ENCODE data around the gene ZNF142.

Gene ZNF142

DNA sequence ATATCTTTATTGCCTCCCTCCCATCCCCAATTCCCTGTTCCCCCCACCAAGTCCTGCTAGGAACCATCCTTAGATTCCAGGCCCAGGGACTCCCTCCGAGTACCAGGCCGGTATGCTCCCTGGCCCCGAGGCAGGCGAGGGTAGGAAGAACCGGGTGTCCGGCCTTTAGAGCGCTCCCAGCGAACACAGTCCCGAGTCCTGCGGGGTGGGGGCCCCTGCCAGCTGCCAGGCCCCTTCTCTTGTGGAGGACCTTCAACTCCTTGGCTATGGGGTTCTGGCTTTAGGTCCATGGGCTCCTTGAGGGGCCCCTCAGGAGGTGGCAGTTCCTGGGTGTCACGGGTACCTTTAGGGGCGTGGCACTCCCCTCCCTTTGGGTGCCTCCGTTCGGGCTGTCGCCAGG, 4.5 kb upstream of the ZNF142 start:
- Mint-ChIP-seq H3K9me3 (no peaks in the 10 kb centered on the region), H3K4me3 (no peak overlapping the region), H3K27ac (peak overlapping the region; percentile 22), H3K36me3 (ENCODE audit: low read depth) (peaks cover 93% of the 10 kb centered on the region), H3K4me1 (ENCODE audit: low read depth) (peaks cover 23% of the 10 kb centered on the region), H3K27me3 (no peaks in the 10 kb centered on the region)
- no peak for DNase-seq

DNA sequence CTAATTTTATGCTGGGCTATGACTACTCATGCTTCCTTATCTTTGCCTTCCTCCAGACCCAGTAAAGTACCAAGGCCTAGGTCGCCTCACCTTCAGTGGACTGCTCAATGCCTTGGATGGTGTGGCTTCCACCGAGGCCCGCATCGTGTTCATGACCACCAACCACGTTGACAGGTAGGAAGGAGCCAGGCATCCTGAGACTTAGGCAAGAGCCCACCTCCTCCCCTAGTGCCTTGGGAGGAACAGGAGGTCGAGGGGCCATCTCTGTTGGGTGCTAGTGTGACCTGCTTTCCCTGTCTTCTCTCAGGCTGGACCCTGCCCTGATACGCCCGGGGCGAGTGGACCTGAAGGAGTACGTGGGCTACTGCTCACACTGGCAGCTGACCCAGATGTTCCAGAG, 3.4 kb upstream of the ZNF142 start:
- Mint-ChIP-seq H3K36me3 (ENCODE audit: low read depth) (peaks cover 93% of the 10 kb centered on the region), H3K4me1 (ENCODE audit: low read depth) (peaks cover 32% of the 10 kb centered on the region), H3K27me3 (no peaks in the 10 kb centered on the region), H3K9me3 (no peaks in the 10 kb centered on the region), H3K27ac (peak overlapping the region; percentile 38), H3K4me3 (no peak overlapping the region)
- DNase-seq = no peak

DNA sequence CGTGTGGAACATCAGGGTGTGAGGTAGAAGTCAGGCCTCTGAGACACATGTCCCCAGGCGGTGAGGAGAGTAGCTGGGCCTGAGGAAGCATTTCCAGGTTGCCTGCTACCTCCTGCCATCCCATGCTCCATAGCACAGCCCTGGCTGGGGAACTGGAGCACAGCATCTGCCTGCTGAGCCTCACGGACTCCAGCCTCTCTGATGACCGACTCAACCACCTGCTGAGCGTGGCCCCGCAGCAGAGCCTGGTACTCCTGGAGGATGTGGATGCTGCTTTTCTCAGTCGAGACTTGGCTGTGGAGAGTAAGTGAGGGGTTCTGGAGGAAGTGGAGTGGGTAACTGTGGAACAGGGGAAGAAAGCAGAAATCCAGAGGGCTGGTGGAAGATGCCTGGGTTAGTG, 3.0 kb upstream of the ZNF142 start:
- no peaks in the 10 kb centered on the region for H3K9me3 Mint-ChIP-seq
- peaks cover 93% of the 10 kb centered on the region for H3K36me3 Mint-ChIP-seq (ENCODE audit: low read depth)
- H3K27ac Mint-ChIP-seq = peak overlapping the region; percentile 66
- no peaks in the 10 kb centered on the region for H3K27me3 Mint-ChIP-seq
- no peak for DNase-seq
- H3K4me3 Mint-ChIP-seq = no peak overlapping the region
- H3K4me1 Mint-ChIP-seq (ENCODE audit: low read depth) = peaks cover 35% of the 10 kb centered on the region

DNA sequence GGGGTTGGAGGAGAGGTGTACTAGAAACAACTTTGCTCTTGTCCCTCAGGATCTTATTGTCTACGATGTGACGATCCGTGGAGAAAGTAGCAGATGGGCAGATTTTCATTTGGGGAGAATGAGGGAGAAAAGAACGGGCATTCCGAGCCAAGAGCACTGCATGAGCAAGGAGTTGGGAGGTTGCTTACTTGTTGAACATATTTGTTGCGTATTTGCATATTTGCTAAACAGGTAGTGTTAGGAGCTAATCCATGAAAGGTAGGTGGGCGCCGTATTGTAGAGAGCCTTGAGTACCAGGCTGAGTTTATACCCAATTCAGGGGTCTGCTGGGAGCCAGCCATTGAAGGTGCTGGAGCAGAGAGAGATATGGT, 550 bp upstream of the ZNF142 start:
- Mint-ChIP-seq H3K9me3 (no peaks in the 10 kb centered on the region), H3K27me3 (no peaks in the 10 kb centered on the region), H3K4me1 (ENCODE audit: low read depth) (peaks cover 49% of the 10 kb centered on the region), H3K36me3 (ENCODE audit: low read depth) (peaks cover 96% of the 10 kb centered on the region), H3K27ac (peak overlapping the region; percentile 96), H3K4me3 (peak overlapping the region; percentile 97)
- no peak for DNase-seq

DNA sequence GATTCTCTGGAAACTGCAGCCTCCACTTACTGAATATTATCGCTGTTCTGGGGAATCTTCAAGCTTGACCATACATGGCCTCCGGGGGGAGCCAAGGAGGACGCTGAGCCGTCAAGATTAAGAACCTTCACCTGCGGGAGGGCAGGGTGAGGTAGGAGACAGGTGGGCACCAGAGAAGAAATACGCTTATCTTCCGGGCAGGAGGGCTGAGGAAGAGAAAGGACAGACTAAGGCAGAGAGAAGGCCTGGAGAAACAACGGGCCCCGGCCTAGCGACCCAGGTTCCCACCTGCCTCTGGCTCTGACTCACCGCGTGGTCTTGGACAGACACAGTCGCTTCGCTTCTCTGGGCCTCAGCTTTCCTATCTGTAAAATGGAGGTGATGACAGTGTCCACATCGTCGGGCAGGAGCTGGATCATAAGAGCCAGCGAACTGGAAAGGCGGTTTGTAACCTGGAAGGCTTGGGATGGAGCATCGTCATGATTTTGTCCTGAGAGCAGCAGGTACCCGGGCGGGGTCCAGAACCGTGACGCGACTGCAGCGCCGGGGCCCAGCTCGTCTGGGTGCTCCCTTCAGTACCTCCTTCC, 659 bp downstream of the ZNF142 start:
- H3K36me3 Mint-ChIP-seq (ENCODE audit: low read depth) = peaks cover 96% of the 10 kb centered on the region
- H3K27ac Mint-ChIP-seq = peak overlapping the region; percentile 96
- peak; percentile 70 for DNase-seq
- no peaks in the 10 kb centered on the region for H3K9me3 Mint-ChIP-seq
- peaks cover 49% of the 10 kb centered on the region for H3K4me1 Mint-ChIP-seq (ENCODE audit: low read depth)
- peak overlapping the region; percentile 97 for H3K4me3 Mint-ChIP-seq
- no peaks in the 10 kb centered on the region for H3K27me3 Mint-ChIP-seq

DNA sequence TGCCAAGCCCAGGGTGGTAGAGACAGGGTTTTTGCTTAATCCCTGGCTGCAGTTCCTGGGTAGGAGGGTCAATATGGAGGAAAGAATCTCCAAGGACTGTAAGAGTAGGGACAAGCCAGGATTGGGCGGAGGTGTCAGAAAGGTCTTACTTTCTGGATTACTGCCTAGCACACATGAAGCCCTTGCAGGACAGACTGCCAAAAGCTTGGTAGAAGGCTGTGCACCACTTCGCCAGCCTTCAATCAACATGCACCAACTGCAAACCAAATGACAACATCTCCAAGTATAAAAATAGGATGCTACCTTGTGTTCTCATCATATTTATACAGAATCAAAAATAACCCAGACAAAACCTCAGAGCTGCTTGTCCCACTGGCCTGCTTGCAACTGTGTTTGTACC, 3.7 kb downstream of the ZNF142 start:
- Mint-ChIP-seq H3K27me3 (no peaks in the 10 kb centered on the region), H3K4me1 (ENCODE audit: low read depth) (peaks cover 39% of the 10 kb centered on the region), H3K4me3 (no peak overlapping the region), H3K27ac (peak overlapping the region; percentile 18), H3K9me3 (no peaks in the 10 kb centered on the region), H3K36me3 (ENCODE audit: low read depth) (peaks cover 96% of the 10 kb centered on the region)
- no peak for DNase-seq

DNA sequence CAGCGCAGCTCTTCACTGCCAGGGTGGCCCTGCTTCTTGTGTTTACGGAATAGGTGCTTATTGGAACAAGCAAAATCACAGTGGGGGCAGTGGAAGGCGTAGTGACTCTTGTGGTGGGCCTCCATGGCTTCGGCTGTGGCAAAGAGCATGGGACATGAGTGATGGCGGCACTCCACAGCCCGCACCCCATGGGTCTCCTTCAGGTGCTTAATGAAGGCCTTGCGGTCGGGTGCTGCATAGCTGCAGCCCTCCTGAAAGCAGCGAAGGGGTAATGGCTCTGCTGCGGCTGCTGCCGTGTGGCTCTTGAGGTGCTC, 10.7 kb downstream of the ZNF142 start:
- no peak overlapping the region for H3K27ac Mint-ChIP-seq
- H3K4me3 Mint-ChIP-seq = no peak overlapping the region
- peaks cover 98% of the 10 kb centered on the region for H3K36me3 Mint-ChIP-seq (ENCODE audit: low read depth)
- no peaks in the 10 kb centered on the region for H3K9me3 Mint-ChIP-seq
- no peaks in the 10 kb centered on the region for H3K27me3 Mint-ChIP-seq
- no peak for DNase-seq
- H3K4me1 Mint-ChIP-seq (ENCODE audit: low read depth) = peaks cover 11% of the 10 kb centered on the region

DNA sequence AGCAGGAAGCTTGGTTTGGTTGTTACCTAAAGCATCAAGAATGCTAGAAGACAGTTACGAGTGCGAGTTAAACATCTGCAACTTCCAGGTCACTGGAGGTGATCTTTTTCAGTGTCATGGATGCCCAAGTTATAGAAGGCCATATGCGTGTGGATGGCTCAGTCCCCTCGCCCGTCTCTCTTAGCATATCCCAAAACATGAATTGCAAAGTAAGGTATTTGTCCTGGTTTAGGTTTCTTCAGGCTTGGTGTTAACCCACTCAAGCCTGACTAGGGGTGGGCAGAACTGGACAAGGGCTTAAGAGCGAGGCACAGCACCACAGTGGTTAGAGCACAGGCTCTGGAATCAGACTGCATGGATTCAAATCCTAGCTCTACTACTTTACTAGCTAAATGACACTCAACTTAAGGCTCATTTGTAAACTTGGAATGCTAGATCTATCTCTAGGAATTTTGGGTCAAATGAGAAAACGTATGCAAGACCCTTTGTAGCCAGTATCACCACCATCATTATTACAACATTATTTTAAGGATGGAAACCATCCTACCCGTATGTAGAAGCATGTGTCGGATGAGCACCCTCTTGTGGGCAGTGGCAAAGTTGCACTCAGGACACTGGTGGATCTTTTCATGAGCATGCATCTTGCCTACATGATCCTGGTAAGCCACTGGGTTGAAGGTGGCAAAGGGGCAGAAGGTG, 11.2 kb downstream of the ZNF142 start:
- Mint-ChIP-seq H3K9me3 (no peaks in the 10 kb centered on the region), H3K36me3 (ENCODE audit: low read depth) (peaks cover 98% of the 10 kb centered on the region), H3K4me3 (no peak overlapping the region), H3K27ac (no peak overlapping the region), H3K27me3 (no peaks in the 10 kb centered on the region), H3K4me1 (ENCODE audit: low read depth) (peaks cover 11% of the 10 kb centered on the region)
- DNase-seq = peak; percentile 52

DNA sequence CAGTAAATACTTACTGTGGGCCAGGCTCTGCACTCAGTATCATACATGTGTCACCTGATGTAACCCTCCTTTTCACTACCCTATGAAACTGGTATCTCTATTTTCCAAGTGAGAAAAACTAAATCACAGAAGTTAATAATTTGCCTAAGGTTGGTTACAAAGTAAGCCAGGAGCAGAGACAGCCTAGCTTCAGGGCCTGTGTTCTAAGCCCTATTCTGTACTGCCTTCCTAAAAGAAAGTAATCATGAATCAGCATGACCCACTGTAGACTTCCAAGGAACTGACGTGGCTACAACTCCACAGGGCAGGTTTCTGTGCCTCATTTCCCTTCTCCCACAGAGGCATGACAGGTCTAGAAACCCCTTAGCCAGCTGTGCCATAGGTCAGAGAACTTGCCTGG, 14.3 kb downstream of the ZNF142 start:
- H3K27ac Mint-ChIP-seq = peak overlapping the region; percentile 33
- H3K36me3 Mint-ChIP-seq (ENCODE audit: low read depth) = peaks cover 96% of the 10 kb centered on the region
- no peaks in the 10 kb centered on the region for H3K9me3 Mint-ChIP-seq
- peaks cover 11% of the 10 kb centered on the region for H3K4me1 Mint-ChIP-seq (ENCODE audit: low read depth)
- no peaks in the 10 kb centered on the region for H3K27me3 Mint-ChIP-seq
- DNase-seq = no peak
- no peak overlapping the region for H3K4me3 Mint-ChIP-seq

DNA sequence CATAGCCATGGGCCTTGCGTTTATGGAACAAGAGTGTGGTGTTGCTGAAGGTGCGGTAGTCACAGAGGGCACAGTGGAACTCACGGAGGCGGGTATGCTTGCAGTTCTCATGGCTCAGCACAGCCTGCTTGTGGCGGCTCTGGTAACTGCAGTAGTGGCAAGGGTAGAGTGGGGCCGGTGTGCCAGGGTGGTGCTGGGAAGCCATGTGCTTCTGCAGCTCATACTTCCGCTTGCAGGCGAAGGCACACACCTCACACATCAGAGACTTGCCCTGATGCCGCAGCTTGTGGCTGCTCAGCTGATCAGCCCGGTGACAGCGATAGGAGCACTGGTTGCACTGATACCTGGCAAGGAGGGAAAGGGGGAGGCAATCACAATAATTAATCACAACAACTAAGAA, 14.7 kb downstream of the ZNF142 start:
- no peaks in the 10 kb centered on the region for H3K9me3 Mint-ChIP-seq
- H3K27ac Mint-ChIP-seq = no peak overlapping the region
- DNase-seq = no peak
- H3K36me3 Mint-ChIP-seq (ENCODE audit: low read depth) = peaks cover 96% of the 10 kb centered on the region
- no peaks in the 10 kb centered on the region for H3K27me3 Mint-ChIP-seq
- H3K4me3 Mint-ChIP-seq = no peak overlapping the region
- peaks cover 11% of the 10 kb centered on the region for H3K4me1 Mint-ChIP-seq (ENCODE audit: low read depth)

DNA sequence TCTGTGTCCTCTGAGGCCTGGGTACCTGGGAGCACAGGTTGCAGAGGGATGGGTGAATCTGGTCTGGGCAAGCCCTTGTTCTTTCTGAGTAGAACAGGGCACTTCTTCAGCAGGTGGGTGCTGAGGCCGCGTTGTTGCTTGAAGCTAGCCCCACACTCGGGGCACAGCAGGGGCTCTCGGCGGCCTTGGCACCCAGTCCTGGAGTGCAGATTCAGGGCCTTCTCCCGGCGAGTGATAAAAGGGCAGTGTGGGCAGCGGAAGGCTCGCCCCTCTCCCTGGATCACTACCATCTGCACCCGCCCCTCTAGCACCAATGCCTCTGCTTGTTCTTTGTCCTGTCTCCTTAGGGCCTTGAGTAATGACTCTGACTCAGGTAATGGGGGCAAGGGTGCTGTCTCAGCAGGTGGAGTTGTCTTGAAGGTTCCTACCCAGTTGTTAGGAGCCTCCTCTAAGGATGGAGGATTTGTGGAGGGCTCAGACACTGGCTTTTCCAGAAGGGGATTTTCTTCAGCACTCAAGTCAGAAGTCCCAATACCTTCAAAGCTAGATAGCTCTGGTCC, 15.6 kb downstream of the ZNF142 start:
- Mint-ChIP-seq H3K36me3 (ENCODE audit: low read depth) (peaks cover 96% of the 10 kb centered on the region), H3K27me3 (no peaks in the 10 kb centered on the region), H3K9me3 (no peaks in the 10 kb centered on the region), H3K4me1 (ENCODE audit: low read depth) (peaks cover 10% of the 10 kb centered on the region), H3K27ac (no peak overlapping the region), H3K4me3 (no peak overlapping the region)
- no peak for DNase-seq

DNA sequence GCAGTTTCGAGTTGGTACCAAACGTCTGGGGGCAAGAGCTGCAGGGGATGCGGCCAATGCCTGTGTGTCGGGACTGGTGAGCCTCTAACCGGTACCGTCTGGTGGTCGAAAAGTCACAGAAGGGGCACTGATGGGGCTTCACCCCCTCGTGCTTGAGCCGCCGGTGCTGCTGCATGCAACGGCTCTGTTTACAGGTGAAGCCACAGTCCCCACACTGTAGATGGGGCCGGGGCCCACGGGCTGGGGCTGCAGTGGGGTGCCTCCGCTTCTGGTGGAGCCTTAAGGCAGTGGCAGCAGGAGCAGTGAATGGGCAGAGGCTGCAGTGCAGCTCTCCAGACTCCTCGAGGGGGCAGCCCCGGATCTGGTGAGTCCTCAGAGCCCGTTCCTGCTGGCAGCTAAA, 16.6 kb downstream of the ZNF142 start:
- DNase-seq = no peak
- H3K4me3 Mint-ChIP-seq = no peak overlapping the region
- no peaks in the 10 kb centered on the region for H3K27me3 Mint-ChIP-seq
- H3K36me3 Mint-ChIP-seq (ENCODE audit: low read depth) = peaks cover 96% of the 10 kb centered on the region
- peaks cover 2% of the 10 kb centered on the region for H3K4me1 Mint-ChIP-seq (ENCODE audit: low read depth)
- H3K9me3 Mint-ChIP-seq = no peaks in the 10 kb centered on the region
- H3K27ac Mint-ChIP-seq = no peak overlapping the region

DNA sequence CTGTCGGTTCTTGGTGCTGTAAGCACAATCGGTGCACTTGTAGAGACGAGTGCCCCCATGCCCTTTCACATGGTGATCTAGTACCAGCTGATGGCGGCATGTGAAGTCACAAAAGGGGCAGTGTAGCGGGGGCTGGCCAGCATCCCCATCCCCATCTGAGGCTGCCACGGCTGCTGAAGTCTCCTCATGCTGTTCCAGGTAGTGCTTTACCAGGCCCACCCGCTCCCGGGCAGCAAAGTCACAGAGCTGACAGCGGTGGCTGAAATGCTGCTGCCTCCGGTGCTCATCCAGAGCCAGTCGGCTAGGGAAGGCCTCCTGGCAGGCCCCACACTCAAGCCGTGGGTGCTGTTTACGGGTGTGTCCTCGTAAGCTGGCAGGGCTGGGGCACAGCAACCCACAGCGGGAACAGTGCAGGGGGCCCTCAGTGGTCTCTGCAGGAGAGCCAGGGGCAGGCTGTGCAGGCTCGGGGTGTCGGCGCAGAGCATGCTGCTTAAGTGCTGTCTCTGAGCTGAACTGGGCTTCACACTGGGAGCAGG, 17.2 kb downstream of the ZNF142 start:
- no peak overlapping the region for H3K27ac Mint-ChIP-seq
- H3K36me3 Mint-ChIP-seq (ENCODE audit: low read depth) = peaks cover 96% of the 10 kb centered on the region

DNA sequence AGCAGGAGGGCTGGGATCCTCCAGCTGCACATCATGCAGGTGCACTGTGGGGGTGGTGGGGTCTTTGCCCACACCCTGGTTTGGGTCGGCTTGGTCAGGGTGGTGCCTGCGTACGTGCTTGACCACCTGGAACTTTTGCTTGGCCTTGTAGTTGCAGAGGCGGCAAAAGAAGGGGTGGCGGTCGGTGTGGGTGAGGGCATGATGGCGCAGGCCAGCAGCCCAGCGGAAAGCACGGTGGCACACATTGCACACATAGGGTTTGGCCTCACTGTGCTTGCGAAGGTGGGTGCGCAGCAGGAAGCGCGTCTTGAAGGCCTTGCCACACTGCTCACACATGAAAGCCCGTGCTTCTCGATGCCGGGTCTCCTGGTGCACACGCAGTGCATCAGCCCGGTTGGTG, 21.1 kb downstream of the ZNF142 start:
- no peak for DNase-seq
- no peaks in the 10 kb centered on the region for H3K27me3 Mint-ChIP-seq
- H3K36me3 Mint-ChIP-seq (ENCODE audit: low read depth) = peaks cover 98% of the 10 kb centered on the region
- H3K27ac Mint-ChIP-seq = no peak overlapping the region
- no peaks in the 10 kb centered on the region for H3K9me3 Mint-ChIP-seq
- no peaks in the 10 kb centered on the region for H3K4me1 Mint-ChIP-seq (ENCODE audit: low read depth)
- H3K4me3 Mint-ChIP-seq = no peak overlapping the region

More for the DNA sequence above, 17.2 kb downstream of the ZNF142 start:
- H3K27me3 Mint-ChIP-seq = no peaks in the 10 kb centered on the region
- no peaks in the 10 kb centered on the region for H3K9me3 Mint-ChIP-seq
- no peak overlapping the region for H3K4me3 Mint-ChIP-seq
- no peak for DNase-seq
- no peaks in the 10 kb centered on the region for H3K4me1 Mint-ChIP-seq (ENCODE audit: low read depth)

DNA sequence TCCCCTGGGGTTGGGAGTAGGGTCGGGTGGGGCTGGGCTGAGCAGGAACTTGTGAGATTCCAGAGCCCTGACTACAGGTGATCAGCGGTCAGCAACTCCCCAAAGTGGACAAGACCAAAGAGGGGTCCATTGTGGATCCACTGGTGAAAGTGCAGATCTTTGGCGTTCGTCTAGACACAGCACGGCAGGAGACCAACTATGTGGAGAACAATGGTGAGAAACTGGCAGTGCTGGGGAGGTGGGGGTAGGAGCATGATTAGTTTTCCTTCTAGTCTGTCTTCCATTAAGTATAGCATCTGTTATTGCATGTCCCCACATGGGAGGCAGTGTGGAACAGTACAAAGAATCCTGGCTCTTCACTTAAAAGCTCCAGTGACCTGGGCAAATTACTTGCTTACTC, 23.7 kb downstream of the ZNF142 start:
- no peak overlapping the region for H3K4me3 Mint-ChIP-seq
- H3K36me3 Mint-ChIP-seq (ENCODE audit: low read depth) = peaks cover 78% of the 10 kb centered on the region
- no peaks in the 10 kb centered on the region for H3K9me3 Mint-ChIP-seq
- H3K4me1 Mint-ChIP-seq (ENCODE audit: low read depth) = no peaks in the 10 kb centered on the region
- DNase-seq = no peak
- H3K27me3 Mint-ChIP-seq = no peaks in the 10 kb centered on the region
- peak overlapping the region; percentile 56 for H3K27ac Mint-ChIP-seq
